Right ventricle myocardium inferior (tissue), 1 donor: ENCODE results near the gene RAI1. TPM values are rescaled to one million over a fixed set of nuclear protein-coding genes. Genes with fewer than 3 reads are reported as not detected.
A peak's percentile ranks its signal among the peaks of the same experiment; 100 is the strongest.

Experiments
- ATAC-seq: fragments of 200-7000 bp; cut with Tn5 transposase; one replicate; pipeline ENCODE4 v1.9.1; 2020; ENCODE audit warnings: mild to moderate bottlenecking, moderate library complexity
- DNase-seq: peaks from one replicate; pipeline ENCODE4 v3.0.0; 2021; ENCODE audit errors: missing footprints
- intact Hi-C: fragments of 100-400 bp; cut with DNase I; formaldehyde crosslinking; loops from one replicate; pipeline ENCODE4 v1.11.0; 2022
- total RNA-seq: library from RNA; stranded (reverse); fragmentation: NEBNext Ultra II Directional; extraction: Animal tissue kit (Norgen Biotek cat#: 25700); gene quantifications from one replicate; pipeline ENCODE4 v1.2.1, GENCODE V29; 2021
- donor health status: DM: no; HTN: yes; CAD: no; lungs with severe emphysema.

Gene RAI1
- total RNA-seq, 1 donor from 2014 or later: 31.9 TPM

GRCh38 chr17:17722081-17722905 is 41.0 kb downstream of the RAI1 start:
- ATAC-seq: no peak
- intact Hi-C loops: no loop called here
- no peak for DNase-seq

- ATAC-seq: no peak
- DNase-seq: no peak
- intact Hi-C loops: no loop called here
Measured at GRCh38 chr17:17722906-17723353, 41.7 kb downstream of the RAI1 start.

- no peak for DNase-seq
- intact Hi-C loops: no loop called here
- ATAC-seq: no peak
Measured at GRCh38 chr17:17723354-17724261, 42.4 kb downstream of the RAI1 start.

GRCh38 chr17:17724307-17725010 is 43.2 kb downstream of the RAI1 start:
- intact Hi-C loops: no loop called here
- DNase-seq (peak; percentile 63), ATAC-seq (peak; percentile 30)

GRCh38 chr17:17725011-17725751 is 43.9 kb downstream of the RAI1 start:
- ATAC-seq (no peak), DNase-seq (peak; percentile 28)
- intact Hi-C loops: no loop called here

GRCh38 chr17:17725752-17726457 is 44.6 kb downstream of the RAI1 start:
- ATAC-seq (no peak), DNase-seq (peak; percentile 63)
- intact Hi-C loops: no loop called here

- intact Hi-C loops: no loop called here
- DNase-seq: no peak
- ATAC-seq: no peak
Measured at GRCh38 chr17:17726458-17727060, 45.3 kb downstream of the RAI1 start.

GRCh38 chr17:17727111-17727659 is 45.9 kb downstream of the RAI1 start:
- DNase-seq: no peak
- intact Hi-C loops: no loop called here
- ATAC-seq: no peak

- ATAC-seq (no peak), DNase-seq (no peak)
- intact Hi-C loops: no loop called here
Measured at GRCh38 chr17:17728146-17728545, 46.9 kb downstream of the RAI1 start.

GRCh38 chr17:17728550-17729251 is 47.4 kb downstream of the RAI1 start:
- no peak for ATAC-seq
- intact Hi-C loops: no loop called here

GRCh38 chr17:17729620-17730249 is 48.5 kb downstream of the RAI1 start:
- no peak for ATAC-seq
- intact Hi-C loops: loop anchor here (5.0 kb wide), 1 partner anchor 32 kb away; no protein-coding TSS in a partner anchor

More at GRCh38 chr17:17728550-17729251, 47.4 kb downstream of the RAI1 start:
- no peak for DNase-seq

GRCh38 chr17:17730250-17730935 is 49.1 kb downstream of the RAI1 start:
- DNase-seq: no peak
- peak; percentile 55 for ATAC-seq
- intact Hi-C loops: loop anchor here (5.0 kb wide), 1 partner anchor 33 kb away; no protein-coding TSS in a partner anchor

More at GRCh38 chr17:17729620-17730249, 48.5 kb downstream of the RAI1 start:
- no peak for DNase-seq

GRCh38 chr17:17732444-17732843 is 51.2 kb downstream of the RAI1 start:
- intact Hi-C loops: loop anchor here (5.0 kb wide), 1 partner anchor 35 kb away; no protein-coding TSS in a partner anchor
- DNase-seq (no peak), ATAC-seq (no peak)

- peak; percentile 58 for ATAC-seq
- intact Hi-C loops: loop anchor here (5.0 kb wide), 1 partner anchor 36 kb away; no protein-coding TSS in a partner anchor
- DNase-seq: peak; percentile 52
Measured at GRCh38 chr17:17732892-17733670, 51.8 kb downstream of the RAI1 start.
